NCI-H526 treated with DMSO at 0.1 percent for 48 hours (cell line): ENCODE measurements around the gene HNRNPA2B1.

ENCODE experiments used
- DNase-seq: peaks from one replicate; lab custom pipeline; 2025; lab: John Stamatoyannopoulos, UW

The HNRNPA2B1 gene

GRCh38 chr7:26147030-26147429, 53.5 kb downstream of the HNRNPA2B1 start:
- no peak for DNase-seq

DNA sequence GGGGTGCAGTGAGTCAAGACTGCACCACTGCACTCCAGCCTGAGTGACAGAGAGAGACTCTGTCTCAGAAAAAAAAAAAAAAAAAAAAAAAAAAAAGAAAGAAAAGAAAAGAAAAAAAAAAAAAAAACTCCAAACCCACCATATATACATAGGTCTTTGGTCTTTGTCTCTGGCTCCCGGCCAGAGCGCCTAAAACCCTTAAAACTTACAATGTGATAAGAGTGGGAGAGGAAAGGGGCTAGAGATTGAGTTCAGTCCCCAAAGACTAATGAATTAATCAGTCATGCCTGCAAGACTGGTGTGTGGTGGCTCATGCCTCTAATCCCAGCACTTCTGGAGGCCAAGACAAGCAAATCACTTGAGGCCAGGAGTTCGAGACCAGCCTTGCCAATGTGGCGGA, 55.3 kb downstream of the HNRNPA2B1 start:
- DNase-seq, result no peak

- no peak for DNase-seq
Measured at GRCh38 chr7:26144184-26145080, 56.1 kb downstream of the HNRNPA2B1 start.

DNA sequence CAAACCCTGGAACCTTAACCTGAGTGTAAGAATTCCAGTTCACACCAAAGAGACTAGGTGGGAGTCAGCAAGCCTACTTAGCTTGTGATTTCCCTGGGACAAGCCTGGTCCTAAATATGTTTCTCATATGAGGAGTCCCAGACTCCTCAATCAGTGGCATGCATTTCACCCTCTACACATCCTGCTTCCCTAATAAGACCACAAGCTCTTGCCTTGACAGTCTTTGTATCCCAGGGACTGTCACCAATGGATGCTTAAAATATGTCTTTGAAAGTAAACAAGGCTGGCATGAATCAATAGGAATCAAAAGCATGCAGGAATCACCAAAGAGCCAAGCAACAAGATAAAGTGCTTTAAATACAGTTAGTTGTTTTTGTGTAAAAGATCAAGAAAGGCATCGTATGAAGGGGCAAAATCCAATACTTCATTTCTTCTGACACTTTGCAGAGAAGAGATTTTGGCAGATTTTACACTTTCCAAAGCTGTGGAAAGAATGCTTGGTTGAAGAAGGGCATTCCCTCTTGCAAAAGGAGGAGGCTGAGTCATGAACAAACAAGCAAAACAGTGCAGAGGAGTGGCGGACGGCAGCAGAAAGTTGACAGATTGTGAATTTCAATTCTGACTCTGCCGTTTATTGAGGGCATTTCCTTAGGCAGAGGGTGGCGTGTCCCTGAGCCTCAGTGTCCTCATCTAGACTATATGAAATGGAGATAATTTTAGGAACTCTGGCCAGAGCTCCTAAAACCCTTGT, 57.1 kb downstream of the HNRNPA2B1 start:
- DNase-seq, result no peak

DNA sequence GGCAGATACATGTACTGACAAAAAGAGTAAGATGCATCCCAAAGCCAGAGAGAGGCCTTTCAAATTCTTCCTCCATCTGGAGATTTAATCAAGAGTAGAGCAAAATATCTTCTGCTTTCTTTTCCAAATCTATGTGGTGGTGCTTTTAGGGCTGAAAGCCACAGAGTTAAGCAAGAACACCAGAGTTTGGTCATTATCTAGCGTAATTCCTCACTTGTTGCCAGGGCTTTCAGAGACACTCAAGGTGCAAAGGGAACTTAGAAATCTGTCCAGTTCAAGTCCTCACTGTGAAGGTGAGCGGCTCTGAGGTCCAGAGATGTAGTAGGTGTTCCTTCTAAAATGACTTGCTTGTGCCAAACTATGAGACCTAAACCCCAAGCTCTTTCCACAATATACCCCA, 59.5 kb downstream of the HNRNPA2B1 start:
- DNase-seq, result no peak

DNA sequence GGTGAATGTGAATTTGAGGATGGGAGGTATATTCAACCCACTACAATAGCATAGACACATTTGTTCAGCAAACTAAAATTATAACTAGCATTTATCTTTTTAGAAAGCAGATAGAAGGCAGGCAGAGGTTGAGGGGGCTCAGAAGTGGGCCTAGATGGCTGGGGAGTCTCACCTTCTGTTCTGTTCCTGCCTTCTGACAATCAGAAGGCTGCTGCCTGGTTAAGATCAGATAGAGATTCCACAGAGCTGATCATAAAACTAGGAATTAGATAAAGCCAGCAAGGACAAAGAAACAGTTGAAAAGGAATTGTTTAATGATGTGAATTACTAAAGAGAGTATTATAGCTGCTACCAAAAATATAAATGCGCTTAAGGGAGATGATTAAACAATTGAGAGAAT, 60.2 kb downstream of the HNRNPA2B1 start:
- DNase-seq, result no peak
